AG10803 (cell line): ENCODE measurements around the gene PCDHGA11.
"Not testable (repeated sequence)": the region's sequence is repeated elsewhere in the genome, so short reads cannot be mapped to it uniquely, and the experiment has no call there.

Source experiments
- DNase-seq: peaks from one replicate; pipeline ENCODE4 v3.0.0; 2010; ENCODE audit warnings: low read depth
- H3K4me3 ChIP-seq: 2 replicates; pipeline ENCODE4 v1.5.1; 2011; ENCODE audit warnings: mild to moderate bottlenecking, low read length, control low read depth
- TF ChIP-seq, protein P1 (sequence below): conservative IDR thresholded peaks from 2 replicates; pipeline ENCODE4 v1.5.1; 2011; ENCODE audit warnings: mild to moderate bottlenecking, low read length, control low read depth, inconsistent platforms

Gene PCDHGA11

DNA sequence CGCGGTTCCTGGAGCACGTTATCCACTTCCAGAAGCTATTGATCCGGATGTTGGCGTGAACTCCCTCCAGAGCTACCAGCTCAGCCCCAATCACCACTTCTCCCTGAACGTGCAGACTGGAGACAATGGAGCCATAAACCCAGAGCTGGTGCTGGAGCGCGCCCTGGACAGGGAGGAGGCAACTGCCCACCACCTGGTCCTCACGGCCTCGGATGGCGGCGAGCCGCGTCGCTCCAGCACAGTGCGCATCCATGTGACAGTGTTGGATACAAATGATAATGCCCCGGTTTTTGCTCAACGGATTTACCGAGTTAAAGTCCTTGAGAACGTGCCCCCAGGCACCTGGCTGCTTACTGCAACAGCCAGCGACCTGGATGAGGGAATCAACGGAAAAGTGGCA lies 17.5 kb upstream of the PCDHGA11 start:
- TF ChIP-seq, protein P1, sequence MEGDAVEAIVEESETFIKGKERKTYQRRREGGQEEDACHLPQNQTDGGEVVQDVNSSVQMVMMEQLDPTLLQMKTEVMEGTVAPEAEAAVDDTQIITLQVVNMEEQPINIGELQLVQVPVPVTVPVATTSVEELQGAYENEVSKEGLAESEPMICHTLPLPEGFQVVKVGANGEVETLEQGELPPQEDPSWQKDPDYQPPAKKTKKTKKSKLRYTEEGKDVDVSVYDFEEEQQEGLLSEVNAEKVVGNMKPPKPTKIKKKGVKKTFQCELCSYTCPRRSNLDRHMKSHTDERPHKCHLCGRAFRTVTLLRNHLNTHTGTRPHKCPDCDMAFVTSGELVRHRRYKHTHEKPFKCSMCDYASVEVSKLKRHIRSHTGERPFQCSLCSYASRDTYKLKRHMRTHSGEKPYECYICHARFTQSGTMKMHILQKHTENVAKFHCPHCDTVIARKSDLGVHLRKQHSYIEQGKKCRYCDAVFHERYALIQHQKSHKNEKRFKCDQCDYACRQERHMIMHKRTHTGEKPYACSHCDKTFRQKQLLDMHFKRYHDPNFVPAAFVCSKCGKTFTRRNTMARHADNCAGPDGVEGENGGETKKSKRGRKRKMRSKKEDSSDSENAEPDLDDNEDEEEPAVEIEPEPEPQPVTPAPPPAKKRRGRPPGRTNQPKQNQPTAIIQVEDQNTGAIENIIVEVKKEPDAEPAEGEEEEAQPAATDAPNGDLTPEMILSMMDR: no peak

DNA sequence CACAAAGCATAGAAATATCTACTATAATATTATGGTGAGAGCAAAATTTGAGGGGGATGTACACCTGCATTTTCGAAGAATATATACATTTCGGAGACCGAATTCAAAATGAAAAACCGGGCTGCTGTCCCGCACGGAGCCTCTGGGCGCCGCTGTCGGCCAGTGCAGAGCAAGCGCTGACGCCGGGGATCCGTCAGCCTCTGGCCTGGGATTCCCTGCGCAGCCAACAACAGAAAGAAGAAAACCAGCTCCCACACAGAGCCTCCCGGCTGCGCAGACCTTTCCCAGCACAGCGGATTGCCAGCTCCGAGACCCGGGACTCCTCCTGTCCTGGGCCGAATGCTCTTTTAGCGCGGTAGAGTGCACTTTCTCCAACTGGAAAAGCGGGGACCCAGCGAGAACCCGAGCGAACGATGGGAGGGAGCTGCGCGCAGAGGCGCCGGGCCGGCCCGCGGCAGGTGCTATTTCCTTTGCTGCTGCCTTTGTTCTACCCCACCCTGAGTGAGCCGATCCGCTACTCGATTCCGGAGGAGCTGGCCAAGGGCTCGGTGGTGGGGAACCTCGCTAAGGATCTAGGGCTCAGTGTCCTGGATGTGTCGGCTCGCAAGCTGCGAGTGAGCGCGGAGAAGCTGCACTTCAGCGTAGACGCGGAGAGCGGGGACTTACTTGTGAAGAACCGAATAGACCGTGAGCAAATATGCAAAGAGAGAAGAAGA lies 12.9 kb upstream of the PCDHGA11 start, which contains the start of gene PCDHGB6:
Gene PCDHGB6 (plus strand): TSS at position 232 of the 716 bp plus-strand sequence. CDS start 182 bp downstream, at position 414.
- peak; percentile 37 for DNase-seq
- peak within 1 kb of the TSS; percentile 45 for H3K4me3 ChIP-seq
- TF ChIP-seq, protein P1: peak; percentile 59

More for the DNA sequence above, 17.5 kb upstream of the PCDHGA11 start:
- no peak overlapping the region for H3K4me3 ChIP-seq
- DNase-seq: no peak

DNA sequence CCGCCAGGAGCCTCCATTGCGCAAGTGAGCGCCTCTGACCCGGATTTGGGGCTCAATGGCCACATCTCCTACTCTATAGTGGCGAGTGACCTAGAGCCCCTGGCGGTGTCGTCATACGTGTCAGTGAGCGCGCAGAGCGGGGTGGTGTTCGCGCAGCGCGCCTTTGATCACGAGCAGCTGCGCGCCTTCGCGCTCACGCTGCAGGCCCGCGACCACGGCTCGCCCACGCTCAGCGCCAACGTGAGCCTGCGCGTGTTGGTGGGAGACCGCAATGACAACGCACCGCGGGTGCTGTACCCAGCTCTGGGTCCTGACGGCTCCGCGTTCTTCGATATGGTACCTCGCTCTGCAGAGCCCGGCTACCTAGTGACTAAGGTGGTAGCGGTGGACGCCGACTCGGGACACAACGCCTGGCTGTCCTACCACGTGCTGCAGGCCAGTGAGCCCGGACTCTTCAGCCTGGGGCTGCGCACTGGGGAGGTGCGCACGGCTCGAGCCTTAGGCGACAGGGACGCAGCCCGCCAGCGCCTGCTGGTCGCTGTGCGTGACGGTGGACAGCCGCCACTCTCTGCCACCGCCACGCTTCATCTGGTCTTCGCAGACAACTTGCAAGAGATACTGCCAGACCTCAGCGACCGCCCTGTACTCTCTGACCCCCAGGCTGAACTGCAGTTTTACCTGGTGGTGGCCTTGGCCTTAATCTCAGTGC lies 11.1 kb upstream of the PCDHGA11 start:
- TF ChIP-seq, protein P1: no peak
- DNase-seq: no peak
- H3K4me3 ChIP-seq: no peak overlapping the region

DNA sequence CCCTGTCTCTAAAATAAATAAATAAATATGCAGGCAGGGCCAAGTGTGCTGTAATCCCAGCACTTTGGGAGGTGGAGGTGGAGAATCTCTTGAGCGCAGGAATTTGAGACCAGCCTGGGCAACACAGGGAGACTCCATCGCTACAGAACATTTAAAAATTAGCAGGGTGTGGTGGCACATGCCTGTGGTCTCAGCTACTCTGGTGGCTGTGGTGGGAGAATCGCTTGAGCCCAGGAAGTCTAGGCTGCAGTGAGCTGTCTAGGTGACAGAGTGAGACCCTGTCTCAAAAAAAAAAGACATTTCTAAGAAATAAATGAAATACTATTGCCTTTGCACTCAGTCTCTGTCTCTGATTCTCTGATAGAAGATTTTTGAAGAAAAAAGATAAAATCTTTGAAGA lies 9.3 kb upstream of the PCDHGA11 start:
- TF ChIP-seq, protein P1: no peak
- H3K4me3 ChIP-seq: no peak overlapping the region
- DNase-seq: no peak

DNA sequence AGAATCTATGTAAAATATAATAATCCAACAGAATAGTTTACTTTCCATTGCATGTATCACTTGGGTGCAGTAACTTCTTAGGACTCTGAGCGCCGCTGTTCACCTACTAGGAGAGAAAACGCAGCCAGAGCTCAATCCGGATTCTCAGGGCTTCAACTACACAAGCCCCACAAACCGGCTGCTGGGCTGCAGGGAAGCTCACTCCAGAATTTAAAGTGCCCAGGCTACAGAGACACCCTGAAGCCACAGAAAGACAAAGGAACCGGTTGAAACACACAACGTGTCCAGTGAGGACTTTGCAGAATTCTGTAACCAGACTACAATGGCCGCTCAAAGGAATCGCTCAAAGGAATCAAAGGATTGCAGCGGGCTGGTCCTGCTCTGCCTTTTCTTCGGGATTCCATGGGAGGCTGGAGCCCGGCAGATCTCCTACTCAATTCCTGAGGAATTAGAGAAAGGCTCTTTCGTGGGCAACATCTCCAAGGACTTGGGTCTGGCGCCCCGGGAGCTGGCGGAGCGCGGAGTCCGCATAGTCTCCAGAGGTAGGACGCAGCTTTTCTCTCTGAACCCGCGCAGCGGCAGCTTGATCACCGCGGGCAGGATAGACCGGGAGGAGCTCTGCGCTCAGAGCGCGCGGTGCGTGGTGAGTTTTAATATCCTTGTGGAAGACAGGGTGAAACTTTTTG lies 7.9 kb upstream of the PCDHGA11 start, which contains the start of gene PCDHGA10:
Gene PCDHGA10 (plus strand): TSS at position 134 of the 686 bp plus-strand sequence. CDS start 189 bp downstream, at position 323.
- TF ChIP-seq, protein P1: peak; percentile 82
- peak; percentile 78 for DNase-seq
- H3K4me3 ChIP-seq: peak within 1 kb of the TSS; percentile 67

DNA sequence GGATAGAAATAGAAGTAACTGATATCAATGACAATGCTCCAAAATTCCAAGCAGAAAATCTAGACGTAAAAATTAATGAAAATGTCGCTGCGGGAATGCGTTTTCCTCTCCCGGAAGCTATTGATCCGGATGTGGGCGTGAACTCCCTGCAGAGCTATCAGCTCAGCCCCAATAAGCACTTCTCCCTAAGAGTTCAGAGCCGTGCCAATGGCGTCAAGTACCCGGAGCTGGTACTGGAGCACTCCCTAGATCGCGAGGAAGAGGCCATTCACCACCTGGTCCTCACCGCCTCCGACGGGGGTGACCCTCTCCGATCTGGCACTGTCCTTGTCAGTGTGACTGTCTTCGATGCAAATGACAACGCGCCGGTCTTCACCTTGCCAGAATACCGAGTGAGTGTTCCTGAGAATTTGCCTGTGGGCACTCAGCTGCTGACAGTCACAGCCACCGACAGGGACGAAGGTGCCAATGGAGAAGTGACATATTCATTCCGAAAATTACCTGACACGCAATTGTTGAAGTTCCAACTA lies 7.2 kb upstream of the PCDHGA11 start:
- TF ChIP-seq, protein P1: no peak
- peak overlapping the region; percentile 67 for H3K4me3 ChIP-seq
- no peak for DNase-seq

DNA sequence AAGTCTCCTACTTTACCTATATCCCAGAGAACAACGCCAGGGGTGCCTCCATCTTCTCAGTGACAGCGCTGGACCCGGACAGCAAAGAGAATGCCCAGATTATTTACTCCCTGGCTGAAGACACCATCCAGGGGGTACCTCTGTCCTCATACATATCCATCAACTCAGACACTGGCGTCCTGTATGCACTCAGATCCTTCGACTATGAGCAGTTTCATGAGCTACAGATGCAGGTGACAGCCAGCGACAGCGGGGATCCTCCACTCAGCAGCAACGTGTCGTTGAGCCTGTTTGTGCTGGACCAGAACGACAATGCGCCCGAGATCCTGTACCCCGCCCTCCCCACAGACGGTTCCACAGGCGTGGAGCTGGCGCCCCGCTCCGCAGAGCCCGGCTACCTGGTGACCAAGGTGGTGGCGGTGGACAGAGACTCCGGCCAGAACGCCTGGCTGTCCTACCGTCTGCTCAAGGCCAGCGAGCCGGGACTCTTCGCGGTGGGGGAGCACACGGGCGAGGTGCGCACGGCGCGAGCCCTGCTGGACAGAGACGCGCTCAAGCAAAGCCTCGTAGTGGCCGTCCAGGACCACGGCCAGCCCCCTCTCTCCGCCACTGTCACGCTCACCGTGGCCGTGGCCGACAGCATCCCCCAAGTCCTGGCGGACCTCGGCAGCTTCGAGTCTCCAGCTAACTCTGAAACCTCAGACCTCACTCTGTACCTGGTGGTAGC lies 6.1 kb upstream of the PCDHGA11 start:
- not testable (repeated sequence) for DNase-seq, H3K4me3 ChIP-seq

DNA sequence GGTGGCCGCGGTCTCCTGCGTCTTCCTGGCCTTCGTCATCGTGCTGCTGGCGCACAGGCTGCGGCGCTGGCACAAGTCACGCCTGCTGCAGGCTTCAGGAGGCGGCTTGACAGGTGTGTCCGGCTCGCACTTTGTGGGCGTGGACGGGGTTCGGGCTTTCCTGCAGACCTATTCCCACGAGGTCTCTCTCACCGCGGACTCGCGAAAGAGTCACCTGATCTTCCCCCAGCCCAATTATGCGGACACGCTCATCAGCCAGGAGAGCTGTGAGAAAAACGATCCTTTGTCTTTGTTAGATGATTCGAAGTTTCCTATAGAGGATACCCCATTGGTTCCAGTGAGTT lies 5.6 kb upstream of the PCDHGA11 start:
- H3K4me3 ChIP-seq, DNase-seq: not testable (repeated sequence)
